ENCODE results near the gene SPAG5. TPM values are rescaled to one million over a fixed set of nuclear protein-coding genes. Genes with fewer than 3 reads are reported as not detected.
A peak's percentile ranks its signal among the peaks of the same experiment; 100 is the strongest.

The SPAG5 gene
- total RNA-seq, 3 donors from 2014 or later, result 7.2 to 30.3 (median 15.1) TPM

GRCh38 chr17:28599311-28600184 is 723 bp upstream of the SPAG5 start:
- intact Hi-C loops (cut with DNase I, micrococcal nuclease), result no loop called here

GRCh38 chr17:28598389-28598788 is 436 bp downstream of the SPAG5 start:
- Histone ChIP-seq H3K4me3 (peak overlapping the region; percentile 19), H3K36me3 (ENCODE audit: low read depth) (no peaks in the 10 kb centered on the region), H3K4me1 (ENCODE audit: low read depth) (peaks cover 18% of the 10 kb centered on the region), H3K9me3 (no peaks in the 10 kb centered on the region)
- TF ChIP-seq, protein P1, sequence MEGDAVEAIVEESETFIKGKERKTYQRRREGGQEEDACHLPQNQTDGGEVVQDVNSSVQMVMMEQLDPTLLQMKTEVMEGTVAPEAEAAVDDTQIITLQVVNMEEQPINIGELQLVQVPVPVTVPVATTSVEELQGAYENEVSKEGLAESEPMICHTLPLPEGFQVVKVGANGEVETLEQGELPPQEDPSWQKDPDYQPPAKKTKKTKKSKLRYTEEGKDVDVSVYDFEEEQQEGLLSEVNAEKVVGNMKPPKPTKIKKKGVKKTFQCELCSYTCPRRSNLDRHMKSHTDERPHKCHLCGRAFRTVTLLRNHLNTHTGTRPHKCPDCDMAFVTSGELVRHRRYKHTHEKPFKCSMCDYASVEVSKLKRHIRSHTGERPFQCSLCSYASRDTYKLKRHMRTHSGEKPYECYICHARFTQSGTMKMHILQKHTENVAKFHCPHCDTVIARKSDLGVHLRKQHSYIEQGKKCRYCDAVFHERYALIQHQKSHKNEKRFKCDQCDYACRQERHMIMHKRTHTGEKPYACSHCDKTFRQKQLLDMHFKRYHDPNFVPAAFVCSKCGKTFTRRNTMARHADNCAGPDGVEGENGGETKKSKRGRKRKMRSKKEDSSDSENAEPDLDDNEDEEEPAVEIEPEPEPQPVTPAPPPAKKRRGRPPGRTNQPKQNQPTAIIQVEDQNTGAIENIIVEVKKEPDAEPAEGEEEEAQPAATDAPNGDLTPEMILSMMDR (IDR thresholded peaks at IDR 0.05), result no peak
- DNase-seq, result no peak
- no peak for ATAC-seq
- intact Hi-C loops (cut with DNase I, micrococcal nuclease), result no loop called here

More at GRCh38 chr17:28599311-28600184, 723 bp upstream of the SPAG5 start:
- peak overlapping the region; percentile 19 for H3K4me3 ChIP-seq
- TF ChIP-seq, protein P1 (IDR thresholded peaks at IDR 0.05), result no peak
- ATAC-seq (peak; percentile 81), DNase-seq (peak; percentile 69 to 77 (median 73))
- H3K36me3 ChIP-seq (ENCODE audit: low read depth), result no peaks in the 10 kb centered on the region
- peaks cover 18% of the 10 kb centered on the region for H3K4me1 ChIP-seq (ENCODE audit: low read depth)
- no peaks in the 10 kb centered on the region for H3K9me3 ChIP-seq

GRCh38 chr17:28597606-28598383 is 1.0 kb downstream of the SPAG5 start:
- Histone ChIP-seq H3K4me3 (no peak overlapping the region), H3K4me1 (ENCODE audit: low read depth) (peaks cover 18% of the 10 kb centered on the region), H3K9me3 (no peaks in the 10 kb centered on the region), H3K36me3 (ENCODE audit: low read depth) (no peaks in the 10 kb centered on the region)
- ATAC-seq (peak; percentile 1), DNase-seq (no peak)
- TF ChIP-seq, protein P1 (IDR thresholded peaks at IDR 0.05), result no peak
- intact Hi-C loops (cut with DNase I, micrococcal nuclease), result no loop called here

GRCh38 chr17:28592260-28592659 is 6.6 kb downstream of the SPAG5 start:
- H3K4me3 ChIP-seq, result no peak overlapping the region
- ATAC-seq (no peak), DNase-seq (no peak)
- TF ChIP-seq, protein P1 (IDR thresholded peaks at IDR 0.05), result no peak
- no peaks in the 10 kb centered on the region for H3K4me1 ChIP-seq (ENCODE audit: low read depth)
- H3K36me3 ChIP-seq (ENCODE audit: low read depth), result no peaks in the 10 kb centered on the region
- H3K9me3 ChIP-seq, result no peaks in the 10 kb centered on the region
- intact Hi-C loops (cut with DNase I, micrococcal nuclease), result no loop called here

DNA sequence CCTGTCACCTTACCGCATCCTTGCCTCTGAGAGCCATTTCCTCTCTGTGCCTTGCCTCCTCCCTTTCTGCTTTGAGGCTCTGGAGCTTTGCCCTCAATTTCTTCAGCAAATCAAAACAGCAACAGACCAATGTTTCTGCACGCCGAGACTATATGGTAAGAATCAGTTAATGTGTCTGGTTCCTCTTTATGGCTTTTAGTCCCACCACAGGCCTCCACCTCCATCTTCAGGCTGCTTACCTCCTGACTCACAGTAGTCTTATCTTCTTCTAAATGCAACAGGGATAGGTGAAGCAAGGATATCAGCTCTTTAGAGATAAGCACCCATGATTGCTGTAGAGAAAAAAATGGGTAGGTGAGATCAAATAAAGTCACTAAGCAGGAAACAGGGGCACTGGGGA is 13.0 kb downstream of the SPAG5 start:
- TF ChIP-seq, protein P1 (IDR thresholded peaks at IDR 0.05), result no peak
- no peaks in the 10 kb centered on the region for H3K36me3 ChIP-seq (ENCODE audit: low read depth)
- ATAC-seq (no peak), DNase-seq (no peak)
- no peaks in the 10 kb centered on the region for H3K4me1 ChIP-seq (ENCODE audit: low read depth)
- no peaks in the 10 kb centered on the region for H3K9me3 ChIP-seq
- H3K4me3 ChIP-seq, result no peak overlapping the region
- intact Hi-C loops (cut with DNase I, micrococcal nuclease), result no loop called here

All from mucosa of descending colon (tissue), 3 donors.